GM19351 (cell line): ENCODE results near the gene LMBRD2.

Source experiments
- ATAC-seq: cut with Tn5 transposase; IDR thresholded peaks from one replicate; pipeline ENCODE4 v1.9.1; 2021; ENCODE audit warnings: mild to moderate bottlenecking, moderate library complexity; ENCODE audit not compliant: unreplicated experiment

Gene LMBRD2

DNA sequence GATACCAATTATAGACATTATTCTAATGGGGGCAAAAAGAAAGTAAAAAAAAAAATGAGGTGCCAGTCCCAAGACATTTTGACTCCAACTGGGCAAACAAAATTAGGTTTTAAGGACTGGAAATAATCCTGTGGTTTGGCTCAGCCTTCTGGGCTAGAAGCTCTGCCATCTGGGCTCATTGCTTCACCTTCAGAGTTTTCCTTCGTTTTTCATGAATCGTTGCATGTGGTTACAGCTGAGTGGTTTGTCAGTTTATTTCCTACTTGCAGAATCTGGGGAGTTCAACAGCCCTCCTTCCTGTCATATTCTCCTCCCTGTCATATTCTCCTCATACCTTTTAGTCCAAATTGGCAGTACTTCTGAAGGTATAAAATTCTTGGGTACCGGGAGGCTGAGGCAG is 97.0 kb downstream of the LMBRD2 start:
- ATAC-seq, result no peak

DNA sequence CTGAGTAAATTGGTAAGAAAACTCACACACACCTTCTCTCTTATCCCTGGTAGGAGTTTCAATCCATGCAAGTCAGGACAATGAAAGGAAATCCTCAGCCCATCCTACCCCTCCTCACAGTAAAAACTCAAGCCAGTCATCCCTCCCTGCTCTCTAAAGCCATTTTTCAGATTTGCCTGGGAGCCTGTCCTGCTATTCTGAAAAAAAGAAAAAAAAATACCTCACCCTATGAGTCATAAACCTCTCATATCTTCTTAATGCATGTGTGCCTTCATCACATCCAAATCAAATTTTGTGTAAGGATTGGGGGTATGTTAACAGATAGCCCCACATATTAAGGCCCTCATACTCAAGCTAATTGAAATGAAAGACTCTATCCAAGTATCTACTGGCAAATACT is 99.1 kb downstream of the LMBRD2 start:
- no peak for ATAC-seq

DNA sequence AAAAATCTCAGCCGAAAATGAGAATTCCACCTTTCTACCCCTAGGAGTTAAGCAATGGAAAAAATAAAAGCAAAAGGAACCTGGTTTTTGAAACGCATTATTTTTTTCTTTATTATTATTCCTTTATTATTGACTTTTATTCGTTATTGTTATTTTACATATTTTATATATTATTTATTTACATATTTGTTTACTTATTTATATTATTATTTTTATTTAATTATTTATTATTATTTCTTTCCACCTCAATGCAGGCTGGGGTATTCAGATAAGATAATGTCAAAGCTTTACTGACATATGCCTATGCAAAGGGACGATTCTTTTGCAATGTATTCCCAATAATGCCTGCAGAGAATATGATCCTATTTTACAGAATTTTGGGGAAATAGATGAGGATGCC is 101.7 kb downstream of the LMBRD2 start:
- ATAC-seq, result no peak
